Thoracic aorta (tissue), 2 donors: ENCODE data around the gene TMEM161B. TPM values are rescaled to one million over a fixed set of nuclear protein-coding genes. Genes with fewer than 3 reads are reported as not detected.
"Not testable (repeated sequence)": the region's sequence is repeated elsewhere in the genome, so short reads cannot be mapped to it uniquely, and the experiment has no call there.

ENCODE experiments used
- ATAC-seq: fragments of 150-250 bp; one replicate; pipeline ENCODE4 v1.8.0; 2017; ENCODE audit warnings: low read depth; ENCODE audit not compliant: insufficient number of reproducible peaks, low FRiP score
- DNase-seq: peaks from one replicate; pipeline ENCODE4 v3.0.0-alpha.2; 2020; ENCODE audit warnings: low spot score
- H3K27ac ChIP-seq, 2 donors: fragments of 200-600 bp; sonication (generic); 1 replicate in 1 of 2; 2 replicates in 1 of 2; pipeline ENCODE4 v1.5.1; 2016; ENCODE audit warnings: mild to moderate bottlenecking in 2 of 2, moderate library complexity in 2 of 2
- H3K27me3 ChIP-seq: fragments of 200-600 bp; sonication (generic); replicated peaks from 2 replicates; pipeline ENCODE4 v1.6.0; 2016; ENCODE audit warnings: mild to moderate bottlenecking; ENCODE audit not compliant: insufficient read depth
- H3K36me3 ChIP-seq: fragments of 200-600 bp; sonication (generic); one replicate; pipeline ENCODE4 v1.5.1; 2016
- H3K4me1 ChIP-seq, 2 donors: fragments of 200-600 bp; sonication (generic); 1 replicate in 1 of 2; 2 replicates in 1 of 2; pipeline versions ENCODE4 v1.5.1 to v1.6.0; 2016; ENCODE audit warnings: low read depth in 2 of 2, mild to moderate bottlenecking in 1 of 2; ENCODE audit not compliant: control insufficient read depth in 1 of 2
- H3K4me3 ChIP-seq: fragments of 200-600 bp; sonication (generic); 2 replicates; pipeline ENCODE4 v1.5.1; 2016; ENCODE audit warnings: mild to moderate bottlenecking
- H3K9me3 ChIP-seq: fragments of 200-600 bp; sonication (generic); 2 replicates; pipeline ENCODE4 v1.5.1; 2016
- total RNA-seq, 2 donors: library from RNA; depleted of rRNA; stranded (reverse); fragments of >200 nt; gene quantifications; one replicate each; pipeline versions ENCODE4 v1.1.0 to v1.2.3, GENCODE V29; 2016
- TF ChIP-seq, protein P1 (sequence below): fragments of 200-600 bp; sonication (generic); IDR thresholded peaks from one replicate; pipeline ENCODE4 v1.5.1; 2019; ENCODE audit warnings: antibody characterized with exemption

TMEM161B gene
- total RNA-seq, 2 donors from 2014 or later = 9.7 to 19.5 TPM

DNA sequence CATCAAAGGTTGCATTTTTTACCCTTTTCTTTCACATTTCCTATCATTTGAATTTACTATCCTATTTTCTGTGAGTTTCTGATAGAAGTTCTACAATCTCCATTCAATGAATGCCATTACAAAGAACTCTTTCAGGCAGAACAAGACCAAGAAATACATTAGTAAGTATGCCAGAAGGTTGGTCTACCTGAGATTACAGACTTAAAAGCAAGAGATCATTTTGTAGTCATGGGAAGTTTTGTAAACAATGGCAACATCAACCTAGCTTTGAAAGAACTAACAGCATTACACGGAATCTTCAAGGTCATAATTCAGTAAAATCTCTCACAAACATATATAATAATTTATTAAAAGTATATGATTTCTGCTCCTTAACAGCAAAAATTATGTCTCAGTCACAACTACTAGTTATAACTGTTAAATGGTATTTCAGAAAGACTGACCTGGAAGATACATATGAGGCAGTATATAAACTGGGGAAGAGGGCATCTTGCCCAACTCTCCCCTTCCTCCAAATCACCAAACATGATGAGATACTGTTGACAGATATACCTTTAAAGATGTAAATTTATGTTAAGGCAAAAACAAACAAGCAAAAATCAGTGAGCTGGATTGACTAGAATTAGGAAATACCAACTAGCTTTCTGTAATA lies 23.3 kb downstream of the TMEM161B start:
- ATAC-seq (no peak), DNase-seq (no peak)
- H3K27me3 ChIP-seq = no peaks in the 10 kb centered on the region
- TF ChIP-seq, protein P1, sequence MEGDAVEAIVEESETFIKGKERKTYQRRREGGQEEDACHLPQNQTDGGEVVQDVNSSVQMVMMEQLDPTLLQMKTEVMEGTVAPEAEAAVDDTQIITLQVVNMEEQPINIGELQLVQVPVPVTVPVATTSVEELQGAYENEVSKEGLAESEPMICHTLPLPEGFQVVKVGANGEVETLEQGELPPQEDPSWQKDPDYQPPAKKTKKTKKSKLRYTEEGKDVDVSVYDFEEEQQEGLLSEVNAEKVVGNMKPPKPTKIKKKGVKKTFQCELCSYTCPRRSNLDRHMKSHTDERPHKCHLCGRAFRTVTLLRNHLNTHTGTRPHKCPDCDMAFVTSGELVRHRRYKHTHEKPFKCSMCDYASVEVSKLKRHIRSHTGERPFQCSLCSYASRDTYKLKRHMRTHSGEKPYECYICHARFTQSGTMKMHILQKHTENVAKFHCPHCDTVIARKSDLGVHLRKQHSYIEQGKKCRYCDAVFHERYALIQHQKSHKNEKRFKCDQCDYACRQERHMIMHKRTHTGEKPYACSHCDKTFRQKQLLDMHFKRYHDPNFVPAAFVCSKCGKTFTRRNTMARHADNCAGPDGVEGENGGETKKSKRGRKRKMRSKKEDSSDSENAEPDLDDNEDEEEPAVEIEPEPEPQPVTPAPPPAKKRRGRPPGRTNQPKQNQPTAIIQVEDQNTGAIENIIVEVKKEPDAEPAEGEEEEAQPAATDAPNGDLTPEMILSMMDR = no peak
- H3K4me3 ChIP-seq = no peak overlapping the region
- H3K4me1 ChIP-seq = no peaks in the 10 kb centered on the region
- no peaks in the 10 kb centered on the region for H3K36me3 ChIP-seq
- H3K9me3 ChIP-seq = no peaks in the 10 kb centered on the region
- H3K27ac ChIP-seq = no peak overlapping the region

DNA sequence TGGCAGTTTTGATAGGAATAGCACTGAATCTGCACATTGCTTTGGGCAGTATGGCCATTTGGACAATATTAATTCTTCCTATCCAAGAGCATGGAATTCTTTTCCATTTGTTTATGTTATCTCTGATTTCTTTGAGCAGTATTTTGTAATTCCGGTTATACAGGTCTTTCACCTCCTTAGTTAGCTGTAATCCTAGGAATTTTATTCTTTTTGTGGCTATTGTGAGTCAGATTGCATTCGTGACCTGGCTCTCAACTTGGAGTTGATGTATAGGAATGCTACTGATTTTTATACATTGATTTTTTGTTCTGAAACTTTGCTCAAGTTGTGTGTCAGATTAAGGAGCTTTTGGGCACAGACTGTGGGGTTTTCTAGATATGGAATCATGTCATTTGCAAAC lies 24.0 kb downstream of the TMEM161B start:
- no peak overlapping the region for H3K4me3 ChIP-seq
- H3K9me3 ChIP-seq = no peaks in the 10 kb centered on the region
- no peaks in the 10 kb centered on the region for H3K4me1 ChIP-seq
- no peak for DNase-seq
- no peaks in the 10 kb centered on the region for H3K27me3 ChIP-seq
- ATAC-seq = no peak
- no peaks in the 10 kb centered on the region for H3K36me3 ChIP-seq
- TF ChIP-seq, protein P1 = no peak
- no peak overlapping the region for H3K27ac ChIP-seq

DNA sequence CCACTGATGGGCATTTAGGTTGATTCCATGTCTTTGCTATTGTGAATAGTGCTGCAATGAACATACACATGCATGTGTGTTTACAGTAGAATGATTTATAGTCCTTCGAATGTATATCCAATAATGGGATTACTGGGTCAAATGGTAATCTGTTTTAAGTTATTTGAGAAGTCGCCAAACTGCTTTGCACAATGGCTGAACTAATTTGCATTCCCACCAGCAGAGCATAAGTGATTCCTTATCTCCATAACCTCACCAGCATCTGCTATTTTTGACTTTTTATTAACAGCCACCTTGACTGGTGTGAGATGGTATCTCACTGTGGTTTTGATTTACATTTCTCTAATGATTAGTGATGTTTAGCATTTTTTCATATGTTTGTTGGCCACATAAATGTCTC lies 25.2 kb downstream of the TMEM161B start:
- not testable (repeated sequence) for H3K4me1 ChIP-seq, DNase-seq, ATAC-seq

DNA sequence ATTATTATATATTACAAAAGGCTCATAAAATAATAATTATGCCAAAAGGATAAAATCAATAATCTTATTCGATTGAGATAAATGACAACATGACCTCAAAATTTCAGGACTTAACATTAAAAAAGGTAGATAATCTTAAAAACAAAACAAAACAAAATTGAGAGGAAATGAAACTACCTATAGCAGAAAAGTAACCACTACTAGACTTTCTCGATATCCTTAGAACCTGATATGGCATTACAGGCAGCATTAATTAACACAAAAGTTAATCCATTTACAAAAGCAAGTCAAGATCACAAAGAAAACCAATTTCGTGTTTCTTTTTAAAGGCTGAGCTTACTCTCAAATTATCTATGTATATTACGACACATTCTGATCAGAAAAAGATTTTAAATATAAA lies 29.9 kb downstream of the TMEM161B start:
- H3K4me1 ChIP-seq = no peaks in the 10 kb centered on the region
- TF ChIP-seq, protein P1 = no peak
- no peaks in the 10 kb centered on the region for H3K36me3 ChIP-seq
- no peaks in the 10 kb centered on the region for H3K27me3 ChIP-seq
- no peak overlapping the region for H3K4me3 ChIP-seq
- no peaks in the 10 kb centered on the region for H3K9me3 ChIP-seq
- ATAC-seq = no peak
- H3K27ac ChIP-seq = no peak overlapping the region
- no peak for DNase-seq

More for the DNA sequence above, 25.2 kb downstream of the TMEM161B start:
- not testable (repeated sequence) for H3K27me3 ChIP-seq, H3K27ac ChIP-seq, H3K36me3 ChIP-seq, H3K9me3 ChIP-seq, H3K4me3 ChIP-seq

DNA sequence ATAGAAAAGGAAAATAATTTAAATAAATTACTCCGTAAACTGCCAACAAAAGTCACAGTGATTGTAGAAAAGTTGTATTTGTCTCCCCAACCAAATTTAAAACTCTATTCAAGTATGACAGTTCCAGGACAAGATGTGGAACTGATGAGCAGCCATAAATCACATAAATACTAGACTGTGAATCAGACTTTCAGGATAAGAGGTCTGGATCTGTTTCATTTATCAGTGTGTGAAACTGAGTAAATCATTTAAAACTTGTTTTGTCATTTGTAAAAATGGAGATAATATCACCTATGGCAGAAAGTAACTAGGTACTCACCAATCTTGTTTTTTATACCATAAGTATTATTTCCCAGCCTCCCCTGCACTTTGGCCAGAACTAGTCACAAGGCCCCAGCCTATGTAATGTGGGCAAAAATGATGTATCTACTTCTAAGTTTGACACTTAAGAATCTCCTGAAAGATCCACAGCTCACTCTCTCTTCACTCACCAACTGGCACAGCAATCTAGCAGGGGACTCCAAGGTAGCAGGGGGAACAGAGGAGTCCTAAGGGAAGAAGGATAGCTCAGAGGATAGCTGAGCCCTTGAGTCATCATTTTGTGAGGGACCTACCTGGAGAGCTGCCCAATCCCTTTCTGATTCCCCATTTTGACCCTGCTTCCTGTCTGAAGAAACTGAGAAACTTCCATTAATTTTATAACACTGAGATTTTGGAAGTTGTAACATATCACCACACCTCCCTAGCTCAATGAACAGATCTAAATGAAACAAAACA lies 31.6 kb downstream of the TMEM161B start:
- ATAC-seq (no peak), DNase-seq (no peak)
- no peaks in the 10 kb centered on the region for H3K9me3 ChIP-seq
- H3K27me3 ChIP-seq = no peaks in the 10 kb centered on the region
- H3K4me3 ChIP-seq = no peak overlapping the region
- no peaks in the 10 kb centered on the region for H3K36me3 ChIP-seq
- H3K27ac ChIP-seq = no peak overlapping the region
- H3K4me1 ChIP-seq = no peaks in the 10 kb centered on the region
- TF ChIP-seq, protein P1 = no peak
